ENCODE measurements around the gene TM4SF4.

DNA sequence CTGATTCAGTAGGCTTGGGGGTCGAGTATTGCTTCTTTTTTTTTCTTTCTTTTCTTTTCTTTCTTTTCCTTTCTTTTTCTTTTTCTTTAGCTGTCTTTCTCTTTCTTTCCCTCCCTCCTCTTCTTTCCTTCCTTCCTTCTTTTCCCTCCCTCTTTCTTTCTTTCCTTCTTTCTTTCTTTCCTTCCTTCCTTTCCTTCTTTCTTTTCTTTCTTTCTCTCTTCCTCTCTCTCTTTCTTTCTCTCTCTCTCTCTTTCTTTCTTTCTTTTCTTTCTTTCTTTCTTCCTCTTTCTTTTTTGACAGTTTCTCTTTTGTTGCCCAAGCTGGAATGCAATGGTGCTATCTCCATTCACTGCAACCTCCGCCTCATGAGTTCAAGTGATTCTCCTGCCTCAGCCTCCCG is 36.0 kb downstream of the TM4SF4 start:
- TF ChIP-seq ZNF10 (tag by site-specific recombination; IDR thresholded peaks at IDR 0.05) (no peak), SP2 (tag by site-specific recombination; IDR thresholded peaks at IDR 0.05) (no peak), ZNF843 (tag by site-specific recombination; IDR thresholded peaks at IDR 0.05) (no peak), ZNF792 (tag by site-specific recombination; IDR thresholded peaks at IDR 0.05) (no peak)
